Fibroblast of mammary gland (primary cell): ENCODE results near the gene MYO16.

Experiments used
- DNase-seq: peaks from one replicate; pipeline ENCODE4 v3.0.0-alpha.2; 2010; ENCODE audit warnings: low read depth
- H3K4me3 ChIP-seq: 2 replicates; pipeline ENCODE4 v1.5.1; 2011; ENCODE audit warnings: low read depth, mild to moderate bottlenecking, low read length, moderate library complexity; ENCODE audit not compliant: control insufficient read depth
- CTCF ChIP-seq: conservative IDR thresholded peaks from 2 replicates; pipeline ENCODE4 v1.5.1; 2011; ENCODE audit warnings: low read depth, low read length, inconsistent platforms; ENCODE audit not compliant: control insufficient read depth, insufficient read depth

The MYO16 gene

GRCh38 chr13:108742701-108743451, 113.5 kb downstream of the MYO16 start:
- no peak overlapping the region for H3K4me3 ChIP-seq
- DNase-seq = no peak
- no peak for TF ChIP-seq CTCF

GRCh38 chr13:108743522-108743921, 114.1 kb downstream of the MYO16 start:
- DNase-seq = no peak
- no peak overlapping the region for H3K4me3 ChIP-seq
- no peak for TF ChIP-seq CTCF

- DNase-seq = no peak
- no peak for TF ChIP-seq CTCF
- no peak overlapping the region for H3K4me3 ChIP-seq
These were observed 118.4 kb downstream of the MYO16 start for GRCh38 chr13:108747843-108748242.

GRCh38 chr13:108752276-108752675, 122.9 kb downstream of the MYO16 start:
- no peak for TF ChIP-seq CTCF

GRCh38 chr13:108755083-108755482, 125.7 kb downstream of the MYO16 start:
- H3K4me3 ChIP-seq = no peak overlapping the region
- DNase-seq = no peak
- TF ChIP-seq CTCF = no peak

More at GRCh38 chr13:108752276-108752675, 122.9 kb downstream of the MYO16 start:
- DNase-seq = no peak
- H3K4me3 ChIP-seq = no peak overlapping the region

- no peak for TF ChIP-seq CTCF
- no peak for DNase-seq
- no peak overlapping the region for H3K4me3 ChIP-seq
These were observed 130.7 kb downstream of the MYO16 start for GRCh38 chr13:108760129-108760528.
